ENCODE data around the gene COL4A2.

COL4A2 gene

GRCh38 chr13:110265682-110266430 lies 41.2 kb upstream of the COL4A2 start:
- Histone ChIP-seq H3K9me3 (replicated peaks in 1 of 2; ENCODE audit: control insufficient read depth in 2 of 2, insufficient read depth in 1 of 2, low read depth in 1 of 2, low read length in 2 of 2) (no peaks in the 10 kb centered on the region), H2BK15ac (ENCODE audit: low read length) (no peak overlapping the region), H3K27me3 (ENCODE audit: control insufficient read depth in 3 of 3, insufficient read depth in 3 of 3, low read depth in 1 of 3, low read length in 3 of 3) (no peaks in the 10 kb centered on the region), H2BK5ac (ENCODE audit: low read length) (no peak overlapping the region), H3K9ac (ENCODE audit: low read depth, low read length, poor library complexity) (no peak overlapping the region), H2BK12ac (ENCODE audit: low read length) (peak overlapping the region; percentile 59), H3K79me1 (ENCODE audit: low read depth, low read length) (peaks cover 4% of the 10 kb centered on the region), H2BK120ac (ENCODE audit: low read depth, low read length) (no peak overlapping the region), H3K4me3 (ENCODE audit: low read length in 2 of 2) (no peak overlapping the region), H3K4me2 (ENCODE audit: insufficient read depth, low read length, poor library complexity, severe bottlenecking) (no peak overlapping the region), H3K14ac (ENCODE audit: low read length) (no peak overlapping the region), H3K36me3 (replicated peaks in 1 of 2; ENCODE audit: control insufficient read depth in 2 of 2, insufficient read depth in 2 of 2, low read length in 2 of 2) (peaks cover 0 to 5% of the 10 kb centered on the region in 2 donors), H3K4ac (ENCODE audit: low read length) (no peak overlapping the region), H3K18ac (ENCODE audit: low read length) (peak overlapping the region; percentile 84), H3K4me1 (ENCODE audit: control insufficient read depth in 2 of 2, insufficient read depth in 1 of 2, low read depth in 1 of 2, low read length in 2 of 2) (peaks cover 37 to 53% of the 10 kb centered on the region in 2 donors), H2AK5ac (ENCODE audit: low read depth, low read length) (peak overlapping the region; percentile 2), H2AFZ (ENCODE audit: low read length) (no peak overlapping the region), H3K27ac (replicated peaks; ENCODE audit: low read length) (peak overlapping the region; percentile 41), H3K23ac (ENCODE audit: low read depth, low read length, poor library complexity) (no peak overlapping the region), H4K91ac (ENCODE audit: low read depth, low read length, poor library complexity) (no peak overlapping the region), H4K8ac (ENCODE audit: low read depth, low read length) (no peak overlapping the region)
- no CpG with 5 or more reads among the region's 38 CpGs for WGBS, 2 donors (ENCODE audit: extremely low coverage in 2 of 2, insufficient read length in 2 of 2, insufficient replicate concordance in 1 of 2)
- DNase-seq (ENCODE audit: low spot score), result no peak

GRCh38 chr13:110266431-110266809 lies 40.7 kb upstream of the COL4A2 start:
- no peak overlapping the region for H3K4ac ChIP-seq (ENCODE audit: low read length)
- H3K14ac ChIP-seq (ENCODE audit: low read length), result no peak overlapping the region
- H2AFZ ChIP-seq (ENCODE audit: low read length), result no peak overlapping the region

GRCh38 chr13:110266983-110267382 lies 40.1 kb upstream of the COL4A2 start:
- Histone ChIP-seq H3K9ac (ENCODE audit: low read depth, low read length, poor library complexity) (no peak overlapping the region), H2BK12ac (ENCODE audit: low read length) (no peak overlapping the region), H3K4me1 (ENCODE audit: control insufficient read depth in 2 of 2, insufficient read depth in 1 of 2, low read depth in 1 of 2, low read length in 2 of 2) (peaks cover 37 to 48% of the 10 kb centered on the region in 2 donors), H3K27ac (replicated peaks; ENCODE audit: low read length) (peak overlapping the region; percentile 5), H3K27me3 (ENCODE audit: control insufficient read depth in 3 of 3, insufficient read depth in 3 of 3, low read depth in 1 of 3, low read length in 3 of 3) (no peaks in the 10 kb centered on the region), H3K4me2 (ENCODE audit: insufficient read depth, low read length, poor library complexity, severe bottlenecking) (peak overlapping the region; percentile 35), H4K8ac (ENCODE audit: low read depth, low read length) (no peak overlapping the region), H3K36me3 (replicated peaks in 1 of 2; ENCODE audit: control insufficient read depth in 2 of 2, insufficient read depth in 2 of 2, low read length in 2 of 2) (peaks cover 0 to 5% of the 10 kb centered on the region in 2 donors), H2BK5ac (ENCODE audit: low read length) (no peak overlapping the region), H4K91ac (ENCODE audit: low read depth, low read length, poor library complexity) (no peak overlapping the region), H3K14ac (ENCODE audit: low read length) (no peak overlapping the region), H3K18ac (ENCODE audit: low read length) (no peak overlapping the region), H2BK120ac (ENCODE audit: low read depth, low read length) (no peak overlapping the region), H3K79me1 (ENCODE audit: low read depth, low read length) (peaks cover 2% of the 10 kb centered on the region), H2AFZ (ENCODE audit: low read length) (no peak overlapping the region), H3K4ac (ENCODE audit: low read length) (no peak overlapping the region), H2BK15ac (ENCODE audit: low read length) (no peak overlapping the region), H2AK5ac (ENCODE audit: low read depth, low read length) (no peak overlapping the region), H3K9me3 (replicated peaks in 1 of 2; ENCODE audit: control insufficient read depth in 2 of 2, insufficient read depth in 1 of 2, low read depth in 1 of 2, low read length in 2 of 2) (no peaks in the 10 kb centered on the region), H3K23ac (ENCODE audit: low read depth, low read length, poor library complexity) (no peak overlapping the region), H3K4me3 (ENCODE audit: low read length in 2 of 2) (no peak overlapping the region)
- no CpG with 5 or more reads among the region's 10 CpGs for WGBS, 2 donors (ENCODE audit: extremely low coverage in 2 of 2, insufficient read length in 2 of 2, insufficient replicate concordance in 1 of 2)
- DNase-seq (ENCODE audit: low spot score), result peak; percentile 58

More at GRCh38 chr13:110266431-110266809, 40.7 kb upstream of the COL4A2 start:
- no peak overlapping the region for H4K8ac ChIP-seq (ENCODE audit: low read depth, low read length)
- H3K27ac ChIP-seq (replicated peaks; ENCODE audit: low read length), result peak overlapping the region; percentile 41
- no peak overlapping the region for H4K91ac ChIP-seq (ENCODE audit: low read depth, low read length, poor library complexity)
- H3K4me1 ChIP-seq (ENCODE audit: control insufficient read depth in 2 of 2, insufficient read depth in 1 of 2, low read depth in 1 of 2, low read length in 2 of 2), result peaks cover 37 to 53% of the 10 kb centered on the region in 2 donors
- WGBS, 2 donors (ENCODE audit: extremely low coverage in 2 of 2, insufficient read length in 2 of 2, insufficient replicate concordance in 1 of 2), result no CpG with 5 or more reads among the region's 8 CpGs
- H3K23ac ChIP-seq (ENCODE audit: low read depth, low read length, poor library complexity), result no peak overlapping the region
- H3K4me3 ChIP-seq (ENCODE audit: low read length in 2 of 2), result no peak overlapping the region
- no peak overlapping the region for H2BK15ac ChIP-seq (ENCODE audit: low read length)
- no peak overlapping the region for H3K9ac ChIP-seq (ENCODE audit: low read depth, low read length, poor library complexity)
- H2BK5ac ChIP-seq (ENCODE audit: low read length), result no peak overlapping the region
- no peak overlapping the region for H3K4me2 ChIP-seq (ENCODE audit: insufficient read depth, low read length, poor library complexity, severe bottlenecking)
- no peaks in the 10 kb centered on the region for H3K9me3 ChIP-seq (replicated peaks in 1 of 2; ENCODE audit: control insufficient read depth in 2 of 2, insufficient read depth in 1 of 2, low read depth in 1 of 2, low read length in 2 of 2)
- no peak overlapping the region for H3K18ac ChIP-seq (ENCODE audit: low read length)
- DNase-seq (ENCODE audit: low spot score), result no peak
- peak overlapping the region; percentile 59 for H2BK12ac ChIP-seq (ENCODE audit: low read length)
- H2AK5ac ChIP-seq (ENCODE audit: low read depth, low read length), result no peak overlapping the region
- H2BK120ac ChIP-seq (ENCODE audit: low read depth, low read length), result no peak overlapping the region
- peaks cover 3% of the 10 kb centered on the region for H3K79me1 ChIP-seq (ENCODE audit: low read depth, low read length)
- H3K27me3 ChIP-seq (ENCODE audit: control insufficient read depth in 3 of 3, insufficient read depth in 3 of 3, low read depth in 1 of 3, low read length in 3 of 3), result no peaks in the 10 kb centered on the region
- H3K36me3 ChIP-seq (replicated peaks in 1 of 2; ENCODE audit: control insufficient read depth in 2 of 2, insufficient read depth in 2 of 2, low read length in 2 of 2), result peaks cover 0 to 5% of the 10 kb centered on the region in 2 donors

- Histone ChIP-seq H2AFZ (ENCODE audit: low read length) (no peak overlapping the region), H3K27me3 (ENCODE audit: control insufficient read depth in 3 of 3, insufficient read depth in 3 of 3, low read depth in 1 of 3, low read length in 3 of 3) (no peaks in the 10 kb centered on the region), H4K91ac (ENCODE audit: low read depth, low read length, poor library complexity) (no peak overlapping the region), H2BK12ac (ENCODE audit: low read length) (no peak overlapping the region), H3K9me3 (replicated peaks in 1 of 2; ENCODE audit: control insufficient read depth in 2 of 2, insufficient read depth in 1 of 2, low read depth in 1 of 2, low read length in 2 of 2) (no peaks in the 10 kb centered on the region), H2BK15ac (ENCODE audit: low read length) (no peak overlapping the region), H2BK5ac (ENCODE audit: low read length) (no peak overlapping the region), H3K79me1 (ENCODE audit: low read depth, low read length) (peaks cover 2% of the 10 kb centered on the region), H3K18ac (ENCODE audit: low read length) (no peak overlapping the region), H4K8ac (ENCODE audit: low read depth, low read length) (no peak overlapping the region), H3K4me2 (ENCODE audit: insufficient read depth, low read length, poor library complexity, severe bottlenecking) (no peak overlapping the region), H3K23ac (ENCODE audit: low read depth, low read length, poor library complexity) (no peak overlapping the region), H2AK5ac (ENCODE audit: low read depth, low read length) (no peak overlapping the region), H3K14ac (ENCODE audit: low read length) (no peak overlapping the region), H3K36me3 (replicated peaks in 1 of 2; ENCODE audit: control insufficient read depth in 2 of 2, insufficient read depth in 2 of 2, low read length in 2 of 2) (peaks cover 0 to 5% of the 10 kb centered on the region in 2 donors), H3K4ac (ENCODE audit: low read length) (no peak overlapping the region), H2BK120ac (ENCODE audit: low read depth, low read length) (no peak overlapping the region), H3K4me1 (ENCODE audit: control insufficient read depth in 2 of 2, insufficient read depth in 1 of 2, low read depth in 1 of 2, low read length in 2 of 2) (peaks cover 30 to 40% of the 10 kb centered on the region in 2 donors), H3K27ac (replicated peaks; ENCODE audit: low read length) (no peak overlapping the region), H3K9ac (ENCODE audit: low read depth, low read length, poor library complexity) (no peak overlapping the region), H3K4me3 (ENCODE audit: low read length in 2 of 2) (peak overlapping the region in 1 of 2 donors; percentile 16)
- DNase-seq (ENCODE audit: low spot score), result no peak
- WGBS, 2 donors (ENCODE audit: extremely low coverage in 2 of 2, insufficient read length in 2 of 2, insufficient replicate concordance in 1 of 2), result no CpG with 5 or more reads among the region's 6 CpGs
Observed at GRCh38 chr13:110268061-110268460, 39.0 kb upstream of the COL4A2 start.
